Cardiac fibroblast (primary cell): ENCODE data around the gene IMMP2L.
"Not testable (repeated sequence)": the region's sequence is repeated elsewhere in the genome, so short reads cannot be mapped to it uniquely, and the experiment has no call there.

Source experiments
- DNase-seq, 2 donors: peaks; one replicate each; pipeline versions ENCODE4 v3.0.0 to v3.0.0-alpha.2; 2010; ENCODE audit warnings: low read depth in 2 of 2
- H3K4me3 ChIP-seq, 2 donors: replicated peaks in 1 of 2; 1 replicate in 1 of 2; 2 replicates in 1 of 2; pipeline ENCODE4 v1.5.1; 2011; ENCODE audit warnings: low read depth in 2 of 2, low read length in 2 of 2, mild to moderate bottlenecking in 2 of 2, moderate library complexity in 1 of 2
- CTCF ChIP-seq: IDR thresholded peaks from one replicate; pipeline ENCODE4 v1.5.1; 2011; ENCODE audit warnings: low read depth, mild to moderate bottlenecking, low read length, inconsistent platforms

IMMP2L gene

GRCh38 chr7:111593343-111593742, 31.1 kb upstream of the IMMP2L start:
- H3K4me3 ChIP-seq = no peak overlapping the region
- no peak for DNase-seq
- no peak for TF ChIP-seq CTCF

GRCh38 chr7:111588065-111588433, 25.8 kb upstream of the IMMP2L start:
- no peak for TF ChIP-seq CTCF
- DNase-seq = peak in 1 of 2 donors; percentile 52

GRCh38 chr7:111587410-111588064, 25.2 kb upstream of the IMMP2L start:
- H3K4me3 ChIP-seq = no peak overlapping the region
- no peak for DNase-seq
- no peak for TF ChIP-seq CTCF

More at GRCh38 chr7:111588065-111588433, 25.8 kb upstream of the IMMP2L start:
- H3K4me3 ChIP-seq = no peak overlapping the region

- no peak overlapping the region for H3K4me3 ChIP-seq
- no peak for DNase-seq
- TF ChIP-seq CTCF = no peak
Observed at GRCh38 chr7:111586711-111587409, 24.6 kb upstream of the IMMP2L start.

- not testable (repeated sequence) for DNase-seq, H3K4me3 ChIP-seq
Observed at GRCh38 chr7:111581784-111582488, 19.6 kb upstream of the IMMP2L start.

- H3K4me3 ChIP-seq, DNase-seq: not testable (repeated sequence)
Observed at GRCh38 chr7:111581207-111581606, 18.9 kb upstream of the IMMP2L start.

GRCh38 chr7:111578754-111579153, 16.5 kb upstream of the IMMP2L start:
- H3K4me3 ChIP-seq = no peak overlapping the region
- no peak for DNase-seq
- TF ChIP-seq CTCF = no peak
